NT2/D1 (cell line): ENCODE measurements around the gene PCDH7.

Source experiments
- SUZ12 ChIP-seq: IDR thresholded peaks from 2 replicates; pipeline ENCODE4 v1.6.1; 2011; ENCODE audit not compliant: insufficient read length, insufficient read depth; ENCODE audit errors: extremely low read depth
- ZNF274 ChIP-seq: IDR thresholded peaks from 2 replicates; pipeline ENCODE4 v1.6.1; 2011; ENCODE audit warnings: mild to moderate bottlenecking, low read depth, low read length

DNA sequence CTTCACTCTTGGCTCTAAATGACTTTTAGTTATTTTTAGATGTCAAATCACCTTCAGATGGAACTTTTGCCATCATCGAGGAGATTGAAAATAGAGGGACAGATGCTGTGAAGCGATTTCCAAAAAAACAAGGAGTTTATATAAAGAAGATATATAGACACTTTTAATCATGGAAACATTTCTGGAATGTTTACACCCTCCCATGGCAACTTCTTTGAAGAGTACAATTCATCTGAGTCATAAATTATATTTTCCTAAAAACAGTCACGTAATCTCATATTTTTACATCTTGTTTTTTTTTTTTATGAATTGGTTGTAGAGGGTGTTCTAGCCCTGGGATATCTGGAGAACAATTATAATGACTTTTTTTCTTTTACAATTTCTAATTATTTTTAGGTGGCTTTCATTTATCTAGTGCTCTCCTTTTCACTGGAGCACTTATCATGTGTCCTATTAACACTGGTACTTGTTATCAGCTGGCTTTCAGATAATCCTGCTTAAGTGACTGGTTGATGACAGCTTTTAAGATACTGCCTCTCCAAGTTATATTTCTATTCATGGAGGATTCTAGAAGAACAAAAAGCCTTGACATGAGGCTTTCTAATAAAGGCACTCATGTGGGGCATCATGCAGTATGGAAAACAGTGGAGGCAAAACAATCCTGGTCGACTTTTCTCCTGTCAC lies 24.9 kb downstream of the PCDH7 start:
- no peak for TF ChIP-seq SUZ12
- TF ChIP-seq ZNF274 = no peak
